Duodenal mucosa (tissue), 2 donors: ENCODE results near the gene PTPRN2.
"Not testable (repeated sequence)": the region's sequence is repeated elsewhere in the genome, so short reads cannot be mapped to it uniquely, and the experiment has no call there.

Experiments
- H3K27ac ChIP-seq: one replicate; pipeline ENCODE4 v1.7.0; 2013; ENCODE audit warnings: low read depth, low read length
- H3K27me3 ChIP-seq, 2 donors: one replicate each; pipeline ENCODE4 v1.7.0; 2013; ENCODE audit warnings: low read length in 2 of 2, control low read depth in 1 of 2; ENCODE audit not compliant: insufficient read depth in 2 of 2, control insufficient read depth in 1 of 2
- H3K36me3 ChIP-seq, 2 donors: one replicate each; pipeline ENCODE4 v1.7.0; 2013; ENCODE audit warnings: low read length in 2 of 2, control low read depth in 1 of 2; ENCODE audit not compliant: insufficient read depth in 2 of 2, control insufficient read depth in 1 of 2
- H3K4me1 ChIP-seq, 2 donors: one replicate each; pipeline ENCODE4 v1.7.0; 2013; ENCODE audit warnings: low read length in 2 of 2, control low read depth in 1 of 2; ENCODE audit not compliant: insufficient read depth in 2 of 2, control insufficient read depth in 1 of 2
- H3K4me3 ChIP-seq, 2 donors: one replicate each; pipeline ENCODE4 v1.7.0; 2013; ENCODE audit warnings: low read length in 2 of 2, low read depth in 1 of 2
- H3K9ac ChIP-seq, 2 donors: one replicate each; pipeline ENCODE4 v1.7.0; 2013; ENCODE audit warnings: low read length in 2 of 2, low read depth in 1 of 2
- H3K9me3 ChIP-seq, 2 donors: one replicate each; pipeline ENCODE4 v1.7.0; 2013; ENCODE audit warnings: low read length in 2 of 2, control low read depth in 1 of 2; ENCODE audit not compliant: control insufficient read depth in 1 of 2

The PTPRN2 gene

GRCh38 chr7:158046246-158046645, 541.4 kb downstream of the PTPRN2 start:
- not testable (repeated sequence) for H3K4me1 ChIP-seq

GRCh38 chr7:158044482-158044823, 543.2 kb downstream of the PTPRN2 start:
- peaks cover under 1 to 3% of the 10 kb centered on the region in 2 donors for H3K9me3 ChIP-seq
- H3K36me3 ChIP-seq = no peaks in the 10 kb centered on the region
- H3K9ac ChIP-seq = no peak overlapping the region
- H3K27ac ChIP-seq = no peak overlapping the region
- no peaks in the 10 kb centered on the region for H3K4me1 ChIP-seq
- H3K27me3 ChIP-seq = no peaks in the 10 kb centered on the region
- H3K4me3 ChIP-seq = no peak overlapping the region

More at GRCh38 chr7:158046246-158046645, 541.4 kb downstream of the PTPRN2 start:
- not testable (repeated sequence) for H3K27ac ChIP-seq, H3K9me3 ChIP-seq, H3K4me3 ChIP-seq, H3K36me3 ChIP-seq, H3K27me3 ChIP-seq, H3K9ac ChIP-seq

- no peak overlapping the region for H3K4me3 ChIP-seq
- no peak overlapping the region for H3K9ac ChIP-seq
- H3K36me3 ChIP-seq = no peaks in the 10 kb centered on the region
- no peaks in the 10 kb centered on the region for H3K4me1 ChIP-seq
- H3K27ac ChIP-seq = no peak overlapping the region
- peaks cover 7 to 9% of the 10 kb centered on the region in 2 donors for H3K9me3 ChIP-seq
- H3K27me3 ChIP-seq = no peaks in the 10 kb centered on the region
Measured at GRCh38 chr7:158043551-158044481, 543.8 kb downstream of the PTPRN2 start.

GRCh38 chr7:158042156-158042880, 545.3 kb downstream of the PTPRN2 start:
- Histone ChIP-seq H3K4me1 (no peaks in the 10 kb centered on the region), H3K27me3 (no peaks in the 10 kb centered on the region), H3K9me3 (peaks cover 8 to 9% of the 10 kb centered on the region in 2 donors), H3K4me3 (no peak overlapping the region), H3K27ac (no peak overlapping the region), H3K36me3 (no peaks in the 10 kb centered on the region), H3K9ac (no peak overlapping the region)

- Histone ChIP-seq H3K27ac (no peak overlapping the region), H3K36me3 (no peaks in the 10 kb centered on the region), H3K4me3 (no peak overlapping the region), H3K9me3 (peaks cover 8 to 9% of the 10 kb centered on the region in 2 donors), H3K27me3 (no peaks in the 10 kb centered on the region), H3K4me1 (no peaks in the 10 kb centered on the region), H3K9ac (no peak overlapping the region)
Measured at GRCh38 chr7:158040199-158040598, 547.4 kb downstream of the PTPRN2 start.

- Histone ChIP-seq H3K9me3 (peaks cover 8 to 9% of the 10 kb centered on the region in 2 donors), H3K4me1 (no peaks in the 10 kb centered on the region), H3K36me3 (no peaks in the 10 kb centered on the region), H3K4me3 (no peak overlapping the region), H3K9ac (no peak overlapping the region), H3K27ac (no peak overlapping the region), H3K27me3 (no peaks in the 10 kb centered on the region)
Measured at GRCh38 chr7:158039270-158039669, 548.4 kb downstream of the PTPRN2 start.

GRCh38 chr7:158037211-158037610, 550.4 kb downstream of the PTPRN2 start:
- Histone ChIP-seq H3K4me1 (no peaks in the 10 kb centered on the region), H3K27ac (no peak overlapping the region), H3K36me3 (no peaks in the 10 kb centered on the region), H3K27me3 (no peaks in the 10 kb centered on the region), H3K9ac (no peak overlapping the region), H3K9me3 (peaks cover 9 to 11% of the 10 kb centered on the region in 2 donors), H3K4me3 (no peak overlapping the region)

- Histone ChIP-seq H3K27me3 (no peaks in the 10 kb centered on the region), H3K9me3 (peaks cover 9 to 11% of the 10 kb centered on the region in 2 donors), H3K4me1 (no peaks in the 10 kb centered on the region), H3K36me3 (no peaks in the 10 kb centered on the region), H3K9ac (no peak overlapping the region), H3K27ac (no peak overlapping the region), H3K4me3 (no peak overlapping the region)
Measured at GRCh38 chr7:158035343-158035742, 552.3 kb downstream of the PTPRN2 start.

GRCh38 chr7:158034571-158034970, 553.1 kb downstream of the PTPRN2 start:
- Histone ChIP-seq H3K27ac (no peak overlapping the region), H3K36me3 (no peaks in the 10 kb centered on the region), H3K9me3 (peaks cover 7 to 11% of the 10 kb centered on the region in 2 donors), H3K4me1 (no peaks in the 10 kb centered on the region), H3K4me3 (no peak overlapping the region), H3K27me3 (no peaks in the 10 kb centered on the region), H3K9ac (no peak overlapping the region)

- H3K4me3 ChIP-seq, H3K4me1 ChIP-seq, H3K36me3 ChIP-seq, H3K27me3 ChIP-seq, H3K9ac ChIP-seq, H3K9me3 ChIP-seq, H3K27ac ChIP-seq: not testable (repeated sequence)
Measured at GRCh38 chr7:158033925-158034324, 553.7 kb downstream of the PTPRN2 start.
